Measurements from ENCODE around the gene UGT1A10.
"Not testable (repeated sequence)": the region's sequence is repeated elsewhere in the genome, so short reads cannot be mapped to it uniquely, and the experiment has no call there.

The UGT1A10 gene

DNA sequence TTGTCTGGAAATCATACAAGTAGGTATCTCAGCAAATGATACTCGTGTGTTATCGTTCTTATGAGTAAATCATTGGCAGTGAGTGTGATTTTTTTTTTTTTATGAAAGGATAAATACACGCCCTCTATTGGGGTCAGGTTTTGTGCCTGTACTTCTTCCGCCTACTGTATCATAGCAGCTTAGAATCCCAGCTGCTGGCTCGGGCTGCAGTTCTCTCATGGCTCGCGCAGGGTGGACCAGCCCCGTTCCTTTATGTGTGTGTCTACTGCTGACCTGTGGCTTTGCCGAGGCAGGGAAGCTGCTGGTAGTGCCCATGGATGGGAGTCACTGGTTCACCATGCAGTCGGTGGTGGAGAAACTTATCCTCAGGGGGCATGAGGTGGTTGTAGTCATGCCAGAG lies at the start of gene UGT1A10:
Gene UGT1A10, plus strand, starts transcription at position 143 of the 400 bp plus-strand sequence. Its CDS starts 75 bp downstream, at position 218.
- DNase-seq: not testable (repeated sequence)

DNA sequence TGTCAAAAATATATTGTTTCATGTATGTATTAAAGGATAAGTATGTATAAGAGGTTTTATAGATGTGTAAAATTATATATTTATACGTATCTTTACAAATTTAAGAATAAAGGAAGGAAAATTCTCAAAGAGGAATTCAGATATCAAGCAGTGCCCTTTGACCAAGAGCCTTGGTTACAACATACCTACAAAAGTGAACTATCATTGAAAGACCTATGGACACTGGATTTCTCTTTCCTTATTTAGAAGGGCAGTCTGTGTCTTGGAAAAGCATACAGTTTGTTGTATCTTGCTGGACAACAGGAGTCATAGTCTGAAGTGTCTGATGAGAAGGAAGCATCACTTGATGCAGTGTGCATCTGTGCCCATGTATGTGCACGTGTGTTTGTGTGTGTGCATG lies 47.8 kb upstream of the UGT1A10 start:
- DNase-seq: no peak

DNA sequence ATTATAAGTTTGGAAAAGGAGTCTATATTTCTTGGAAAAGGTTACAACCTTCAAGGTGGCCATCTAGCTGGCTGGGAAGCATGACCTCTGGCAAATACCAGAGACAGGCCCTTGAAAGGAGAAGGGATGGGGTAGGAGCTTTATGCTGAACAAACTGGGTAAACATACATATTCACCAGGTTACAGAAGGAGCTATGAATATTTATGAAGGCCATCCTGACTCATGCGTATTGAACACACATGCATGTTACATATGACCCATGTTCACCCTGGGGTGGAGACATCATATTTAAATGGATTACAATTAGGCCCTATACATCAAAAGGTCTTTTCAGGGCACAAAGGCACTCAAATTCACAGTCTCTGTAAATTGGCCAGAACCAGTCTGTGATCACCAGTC lies 43.5 kb upstream of the UGT1A10 start:
- not testable (repeated sequence) for DNase-seq

DNA sequence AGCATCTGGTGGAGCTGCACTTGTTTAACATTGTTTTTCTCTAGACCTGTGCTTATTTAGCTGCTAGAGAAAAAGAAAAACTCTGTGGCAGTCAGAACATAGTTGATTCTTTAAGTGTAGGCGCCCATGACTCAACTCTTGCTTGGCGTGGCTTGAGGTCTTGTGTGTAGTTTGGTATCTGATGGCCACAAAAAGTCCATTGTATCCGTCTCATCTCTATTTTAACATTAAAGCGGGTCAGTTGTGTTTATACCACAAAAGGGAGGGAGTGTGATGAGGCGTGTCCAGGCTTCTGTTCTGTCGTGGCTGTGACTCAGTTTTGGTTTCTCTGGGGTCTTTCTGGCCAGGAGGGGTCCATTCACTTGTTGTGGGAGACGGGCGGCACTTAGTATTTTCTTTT lies 43.0 kb upstream of the UGT1A10 start:
- DNase-seq: no peak

DNA sequence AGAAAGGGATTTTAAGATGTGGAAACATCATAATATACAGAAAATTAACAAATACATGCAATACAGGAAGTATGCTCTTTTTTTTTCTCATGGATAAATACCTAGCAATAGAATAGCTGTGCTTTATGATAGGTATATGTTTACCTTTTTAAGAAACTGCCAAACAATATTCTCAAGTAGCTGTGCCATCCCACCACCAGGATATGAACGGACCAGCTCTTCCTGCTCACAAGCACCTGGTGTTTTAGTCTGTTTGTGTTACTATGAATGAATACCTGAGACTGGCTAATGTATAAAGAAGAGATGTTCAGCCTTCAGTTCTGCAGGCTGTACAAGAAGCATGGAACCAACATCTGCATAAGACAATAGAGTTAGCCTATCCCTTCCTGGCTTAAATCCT lies 38.7 kb upstream of the UGT1A10 start:
- DNase-seq: no peak

DNA sequence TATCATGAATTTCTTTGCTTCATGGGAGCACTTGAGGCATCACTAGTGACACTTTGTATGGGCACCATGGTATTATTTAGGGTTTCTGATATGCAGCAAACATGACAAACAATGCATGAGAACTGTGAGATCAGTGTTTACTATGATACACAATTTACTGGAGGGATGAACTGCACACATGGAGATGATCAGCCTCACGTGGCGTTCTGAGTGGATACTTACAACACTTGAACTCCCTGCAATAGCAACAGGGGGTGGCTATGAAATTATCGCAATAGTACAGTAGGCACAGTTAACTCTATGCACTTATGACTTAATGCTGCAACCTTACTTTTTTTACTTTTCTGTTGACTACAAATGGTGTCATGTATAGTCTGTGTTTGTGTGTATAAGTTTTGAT lies 37.3 kb upstream of the UGT1A10 start:
- DNase-seq: no peak

DNA sequence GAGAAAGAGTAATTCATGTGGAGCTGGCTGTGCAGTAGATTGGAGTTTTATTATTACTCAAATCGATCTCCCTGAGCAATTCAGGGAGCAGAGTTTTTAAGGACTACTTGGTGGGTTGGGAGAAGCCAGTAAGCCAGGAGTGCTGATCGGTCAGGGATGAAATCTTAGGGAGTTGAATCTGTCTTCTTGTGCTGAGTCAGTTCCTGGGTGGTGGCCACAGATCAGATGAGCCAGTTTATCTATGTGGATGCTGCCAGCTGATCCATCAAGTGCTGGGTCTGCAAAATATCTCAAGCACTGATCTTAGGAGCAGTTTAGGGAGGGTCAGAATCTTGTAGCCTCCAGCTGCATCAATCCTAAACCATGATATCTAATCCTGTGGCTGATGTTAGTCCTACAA lies 35.9 kb upstream of the UGT1A10 start:
- DNase-seq: no peak

DNA sequence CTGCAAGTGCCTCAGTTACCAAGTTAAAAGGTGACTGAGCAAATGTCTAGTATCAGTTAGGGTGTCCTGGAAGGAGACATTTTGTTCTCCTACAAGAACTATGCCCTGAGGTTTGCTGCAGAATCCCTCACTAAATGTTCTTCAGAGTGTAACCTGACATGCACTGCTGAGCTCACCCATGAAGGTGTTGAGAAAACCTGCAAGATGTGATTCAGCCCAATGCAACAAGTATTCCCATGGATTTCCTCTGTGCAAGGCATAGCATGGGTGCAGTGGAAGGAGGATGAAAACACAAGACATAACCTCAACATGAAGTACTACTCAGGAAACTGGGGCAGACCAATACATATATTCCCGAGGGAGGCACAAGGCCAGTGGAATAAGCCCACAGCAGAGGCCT lies 34.2 kb upstream of the UGT1A10 start:
- DNase-seq: no peak

DNA sequence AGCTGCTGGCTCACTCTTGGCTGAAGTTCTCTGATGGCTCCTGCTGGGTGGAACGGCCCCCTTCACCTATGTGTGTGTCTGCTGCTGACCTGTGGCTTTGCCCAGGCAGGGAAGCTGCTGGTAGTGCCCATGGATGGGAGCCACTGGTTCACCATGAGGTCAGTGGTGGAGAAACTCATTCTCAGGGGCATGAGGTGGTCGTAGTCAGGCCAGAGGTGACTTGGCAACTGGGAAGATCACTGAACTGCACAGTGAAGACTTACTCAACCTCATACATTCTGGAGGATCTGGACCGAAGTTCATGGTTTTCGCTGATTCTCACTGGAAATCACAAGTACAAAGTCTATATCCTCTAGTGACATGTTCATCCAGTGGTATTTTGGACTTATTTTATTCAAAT lies 32.7 kb upstream of the UGT1A10 start:
- DNase-seq: no peak

DNA sequence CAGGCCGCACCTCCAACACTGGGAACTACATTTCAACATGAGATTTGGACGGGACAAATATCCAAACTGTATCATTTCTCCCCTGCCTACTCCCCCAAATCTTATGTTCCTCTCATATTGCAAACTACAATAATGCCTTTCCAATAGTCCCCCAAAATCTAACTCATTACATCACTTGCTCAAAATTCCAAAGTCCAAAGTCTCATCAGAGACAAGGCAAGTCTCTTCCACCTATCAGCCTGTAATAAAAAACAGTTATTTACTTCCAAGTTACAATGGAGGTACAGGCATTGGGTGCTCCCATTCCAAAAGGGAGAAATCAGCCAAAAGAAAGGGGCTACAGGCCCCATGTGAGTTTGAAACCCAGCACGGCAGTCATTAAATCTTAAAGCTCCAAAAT lies 31.4 kb upstream of the UGT1A10 start:
- DNase-seq: no peak

DNA sequence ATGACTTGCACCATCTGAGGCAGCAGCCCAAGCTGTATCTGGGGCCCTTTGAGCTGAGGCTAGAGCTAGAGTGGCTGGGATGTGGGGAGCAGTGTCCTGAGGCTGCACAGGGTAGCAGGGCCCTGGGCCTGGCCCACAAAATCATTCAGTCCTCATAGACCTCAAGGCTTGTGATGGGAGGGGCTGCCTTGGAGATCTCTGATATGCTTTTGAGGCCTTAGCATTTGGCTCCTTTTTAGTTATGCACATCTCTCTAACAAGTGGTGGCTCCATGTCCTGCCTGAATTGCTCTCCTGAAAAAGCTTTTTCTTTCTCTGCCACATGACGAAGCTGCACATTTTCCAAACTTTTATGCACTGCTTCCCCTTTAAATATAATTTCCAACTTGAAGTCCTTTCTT lies 30.6 kb upstream of the UGT1A10 start:
- no peak for DNase-seq

DNA sequence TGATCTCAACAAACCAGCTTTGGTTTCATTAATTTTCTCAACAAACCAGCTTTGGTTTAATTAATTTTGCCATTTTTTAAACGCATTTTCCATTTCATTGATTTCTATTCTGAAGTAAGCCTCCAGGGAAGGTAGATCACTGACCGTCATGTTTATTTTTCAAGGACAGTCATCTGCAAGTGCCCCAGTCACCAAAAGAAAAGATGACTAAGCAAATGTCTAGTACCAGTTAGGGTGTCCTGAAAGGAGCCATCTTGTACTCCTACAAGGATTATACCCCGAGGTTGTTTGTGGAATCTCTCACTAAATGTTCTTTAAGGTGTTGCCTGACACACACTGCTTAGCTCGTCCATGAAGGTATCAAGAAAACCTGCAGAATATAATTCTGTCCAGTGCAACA lies 25.0 kb upstream of the UGT1A10 start:
- DNase-seq: no peak

DNA sequence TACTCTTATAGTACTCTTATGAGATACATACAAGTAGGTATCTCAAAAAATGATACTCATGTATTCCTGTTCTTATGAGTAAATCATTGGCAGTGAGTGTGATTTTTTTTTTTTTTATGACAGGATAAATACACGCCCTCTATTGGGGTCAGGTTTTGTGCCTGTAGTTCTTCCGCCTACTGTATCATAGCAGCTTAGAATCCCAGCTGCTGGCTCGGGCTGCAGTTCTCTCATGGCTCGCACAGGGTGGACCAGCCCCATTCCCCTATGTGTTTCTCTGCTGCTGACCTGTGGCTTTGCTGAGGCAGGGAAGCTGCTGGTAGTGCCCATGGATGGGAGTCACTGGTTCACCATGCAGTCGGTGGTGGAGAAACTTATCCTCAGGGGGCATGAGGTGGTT lies 18.8 kb upstream of the UGT1A10 start, which contains the start of gene UGT1A8:
Gene UGT1A8, plus strand, starts transcription at position 158 of the 400 bp plus-strand sequence. Its CDS starts 75 bp downstream, at position 233.
- not testable (repeated sequence) for DNase-seq

DNA sequence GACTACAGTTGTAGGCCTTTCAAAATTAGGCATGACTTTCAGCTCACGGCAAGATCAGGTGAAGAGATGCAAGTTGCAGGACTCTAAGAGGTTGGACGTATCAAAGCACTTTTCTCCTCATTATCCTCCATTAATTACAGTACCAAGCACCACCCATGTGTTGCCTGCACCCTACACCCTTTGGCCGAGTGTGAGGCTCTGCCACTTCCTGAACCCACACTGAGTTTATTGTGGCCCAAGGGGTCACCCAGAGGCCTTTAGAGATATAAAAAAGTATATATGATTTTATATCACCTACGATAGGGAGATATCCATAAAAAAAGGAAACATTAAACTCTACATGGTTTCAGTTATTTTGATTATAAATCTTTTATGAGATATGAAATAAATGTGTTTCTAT lies 16.0 kb upstream of the UGT1A10 start:
- no peak for DNase-seq

DNA sequence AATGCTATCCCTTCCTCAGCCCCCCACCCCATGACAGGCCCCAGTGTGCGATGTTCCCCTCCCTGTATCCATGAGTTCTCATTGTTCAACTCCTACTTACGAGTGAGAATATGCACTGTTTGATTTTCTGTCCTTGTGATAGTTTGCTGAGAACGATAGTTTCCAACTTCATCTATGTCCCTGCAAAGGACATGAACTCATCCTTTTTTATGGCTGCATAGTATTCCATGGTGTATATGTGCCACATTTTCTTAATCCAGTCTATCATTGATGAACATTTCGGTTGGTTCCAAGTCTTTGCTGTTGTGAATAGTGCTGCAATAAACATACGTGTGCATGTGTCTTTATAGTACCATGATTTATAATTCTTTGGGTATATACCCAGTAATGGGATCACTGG lies 14.4 kb upstream of the UGT1A10 start:
- DNase-seq: not testable (repeated sequence)

DNA sequence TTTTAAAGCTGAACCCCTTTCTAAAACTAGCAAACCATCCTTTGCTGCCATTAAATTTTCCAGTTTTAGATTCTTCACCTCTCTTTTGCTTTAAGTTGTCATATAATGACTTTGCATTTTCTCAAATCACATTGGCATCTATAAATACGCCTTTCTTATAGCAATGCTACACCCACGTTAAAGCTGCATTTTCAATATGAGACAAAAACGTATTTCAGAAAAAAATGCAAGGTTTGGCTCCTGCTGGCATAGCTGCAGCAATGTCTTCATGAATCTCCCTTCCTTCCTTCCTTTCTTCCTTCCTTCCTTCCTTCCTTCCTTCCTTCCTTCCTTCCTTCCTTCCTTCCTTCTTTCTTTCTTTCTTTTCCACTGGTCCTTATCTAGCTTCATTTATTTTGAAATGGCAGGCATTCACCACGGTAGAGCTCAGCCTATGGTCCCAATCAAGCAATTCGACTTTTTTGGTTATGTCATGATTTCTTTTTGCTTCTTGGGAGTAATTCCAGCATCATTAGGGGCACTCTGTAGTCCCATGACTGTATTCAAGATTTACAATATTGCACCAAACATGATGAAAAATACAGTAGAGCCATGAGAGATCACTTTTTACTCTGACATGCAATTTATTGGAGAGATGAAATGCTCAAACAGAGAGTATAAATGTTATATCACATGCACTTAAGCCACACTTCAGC lies 8.8 kb upstream of the UGT1A10 start:
- DNase-seq: no peak

DNA sequence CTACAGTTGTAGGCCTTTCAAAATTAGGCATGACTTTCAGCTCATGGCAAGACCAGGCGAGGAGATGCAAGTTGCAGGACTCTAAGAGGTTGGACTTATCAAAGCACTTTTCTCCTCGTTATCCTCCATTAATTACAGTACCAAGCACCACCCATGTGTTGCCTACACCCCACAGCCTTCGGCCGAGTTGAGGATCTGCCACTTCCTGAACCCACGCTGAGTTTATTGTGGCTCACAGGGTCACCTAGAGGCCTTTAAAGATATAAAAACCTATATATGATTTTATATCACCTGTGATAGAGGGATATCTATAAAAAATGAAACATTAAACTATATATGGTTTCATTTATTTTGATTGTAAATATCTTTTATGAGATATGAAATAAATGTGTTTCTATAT lies 2.6 kb downstream of the UGT1A10 start:
- DNase-seq: no peak

DNA sequence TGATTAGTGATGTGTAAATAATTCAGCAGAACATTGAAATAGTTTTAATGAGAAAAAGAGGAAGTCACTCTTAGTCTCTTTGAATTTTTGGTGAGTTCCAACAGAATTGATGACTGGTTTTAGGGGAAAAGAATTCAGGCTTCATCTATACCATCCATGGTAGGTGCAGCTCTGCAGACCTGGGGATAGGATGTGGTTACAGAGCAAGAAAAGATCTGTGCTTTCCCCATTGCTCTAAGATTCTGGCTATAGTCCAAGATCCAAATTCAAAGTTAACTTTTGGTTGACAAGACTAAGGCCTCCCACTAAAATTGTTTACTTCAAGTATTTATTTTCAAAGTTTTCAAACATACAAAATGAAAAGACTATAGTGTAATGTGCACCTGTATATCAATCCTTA lies 3.6 kb downstream of the UGT1A10 start:
- DNase-seq: no peak

DNA sequence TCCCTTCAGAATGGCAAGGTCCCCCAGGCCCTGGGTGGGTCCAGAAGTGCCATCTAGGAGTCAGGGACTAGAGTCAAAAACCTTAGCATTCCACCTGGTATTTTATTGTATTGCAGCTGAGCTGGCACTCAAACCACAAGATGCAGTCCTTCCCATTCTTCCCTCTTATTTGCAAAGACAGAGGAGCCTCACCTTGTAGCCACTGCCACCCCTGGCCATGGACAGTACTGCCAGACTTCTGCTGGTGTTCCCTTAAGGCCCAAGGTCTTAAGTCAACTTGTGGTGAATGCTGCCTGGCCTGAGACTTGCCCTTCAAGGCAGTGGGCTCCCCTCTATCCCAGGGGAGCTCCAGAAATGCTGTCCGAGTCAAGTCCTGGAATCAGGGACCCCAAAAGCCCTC lies 6.9 kb downstream of the UGT1A10 start:
- no peak for DNase-seq

DNA sequence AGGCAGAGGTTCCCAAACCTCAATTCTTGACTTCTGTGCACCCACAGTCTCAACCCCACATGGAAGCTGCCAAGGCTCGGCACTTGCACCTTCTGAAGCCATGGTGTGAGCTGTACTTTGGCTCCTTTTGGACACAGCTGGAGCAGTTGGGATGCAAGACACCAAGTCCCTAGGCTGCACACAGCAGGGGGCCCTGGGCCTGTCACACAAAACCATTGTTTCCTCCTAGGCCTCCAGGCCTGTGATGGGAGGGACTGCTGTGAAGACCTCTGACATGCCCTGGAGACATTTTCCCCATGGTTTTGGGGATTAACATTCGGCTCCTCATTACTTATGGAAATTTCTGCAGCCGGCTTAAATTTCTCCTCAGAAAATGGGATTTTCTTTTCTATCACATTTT lies 9.8 kb downstream of the UGT1A10 start:
- not testable (repeated sequence) for DNase-seq

DNA sequence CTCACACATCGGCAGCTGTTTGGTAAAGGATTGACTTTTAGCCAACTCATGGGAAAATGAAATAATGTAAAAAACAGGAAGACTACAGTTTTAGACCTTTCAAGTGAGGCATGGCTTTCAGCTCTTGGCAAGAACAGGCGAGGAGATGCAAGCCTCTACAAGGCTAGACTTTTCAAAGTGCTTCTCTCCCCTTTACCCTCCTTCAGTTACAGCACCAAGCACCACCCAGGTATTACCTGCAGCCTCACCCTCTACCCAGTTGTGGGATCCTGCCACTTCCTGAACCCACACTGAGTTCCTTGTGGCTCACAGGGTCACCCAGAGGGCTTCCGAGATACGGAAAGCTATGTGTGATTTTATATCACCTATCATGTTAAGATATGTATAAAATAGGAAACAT lies 14.7 kb downstream of the UGT1A10 start:
- no peak for DNase-seq

DNA sequence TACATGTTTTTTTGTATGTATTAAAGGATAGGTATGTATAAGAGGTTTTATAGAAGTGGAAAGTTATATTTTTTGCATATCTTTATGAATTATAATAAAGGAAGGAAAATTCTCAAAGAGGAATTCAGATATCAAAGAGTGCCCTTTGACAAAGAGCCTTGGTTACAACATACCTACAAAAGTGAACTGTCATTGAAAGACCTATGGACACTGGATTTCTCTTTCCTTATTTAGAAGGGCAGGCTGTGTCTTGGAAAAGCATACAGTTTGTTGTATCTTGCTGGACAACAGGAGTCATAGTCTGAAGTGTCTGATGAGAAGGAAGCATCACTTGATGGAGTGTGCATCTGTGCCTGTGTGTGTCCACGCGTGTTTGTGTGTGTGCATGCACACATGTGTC lies 15.2 kb downstream of the UGT1A10 start:
- DNase-seq: no peak

DNA sequence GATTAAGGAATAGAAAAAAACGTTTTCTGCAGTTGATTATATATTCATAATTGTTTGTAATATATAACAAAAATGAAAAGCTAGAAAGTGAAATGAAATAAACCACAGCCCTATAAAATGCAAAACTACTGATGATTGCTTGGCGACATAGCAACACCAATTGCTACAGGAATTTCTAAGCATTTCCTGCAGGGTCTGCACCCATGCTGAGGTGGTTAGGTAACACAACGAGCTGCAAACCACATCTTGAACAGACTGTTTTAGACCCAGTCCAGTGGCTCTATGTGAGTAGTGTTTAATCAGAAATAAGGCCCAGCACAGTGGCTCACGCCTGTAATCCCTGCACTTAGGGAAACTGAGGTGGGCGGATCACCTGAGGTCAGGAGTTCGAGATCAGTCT lies 18.3 kb downstream of the UGT1A10 start:
- no peak for DNase-seq

DNA sequence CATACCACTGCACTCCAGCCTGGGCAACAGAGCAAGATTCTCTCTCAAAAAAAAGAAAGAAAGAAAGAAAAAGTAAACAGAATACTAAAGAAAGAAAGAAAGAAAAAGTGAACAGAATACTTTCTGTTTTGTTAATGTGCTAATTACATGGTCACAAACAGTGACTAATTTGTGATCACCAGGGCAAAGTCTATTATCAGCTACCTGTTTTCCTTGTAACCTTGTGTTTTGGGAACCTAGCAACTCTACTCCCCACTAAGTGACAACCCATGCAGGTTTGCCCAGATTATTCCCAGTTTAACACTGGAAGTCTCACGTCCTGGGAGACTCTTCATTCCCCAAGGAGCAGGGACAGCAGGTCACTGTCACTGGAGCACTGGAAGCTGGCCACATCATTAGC lies 18.8 kb downstream of the UGT1A10 start:
- DNase-seq: no peak

DNA sequence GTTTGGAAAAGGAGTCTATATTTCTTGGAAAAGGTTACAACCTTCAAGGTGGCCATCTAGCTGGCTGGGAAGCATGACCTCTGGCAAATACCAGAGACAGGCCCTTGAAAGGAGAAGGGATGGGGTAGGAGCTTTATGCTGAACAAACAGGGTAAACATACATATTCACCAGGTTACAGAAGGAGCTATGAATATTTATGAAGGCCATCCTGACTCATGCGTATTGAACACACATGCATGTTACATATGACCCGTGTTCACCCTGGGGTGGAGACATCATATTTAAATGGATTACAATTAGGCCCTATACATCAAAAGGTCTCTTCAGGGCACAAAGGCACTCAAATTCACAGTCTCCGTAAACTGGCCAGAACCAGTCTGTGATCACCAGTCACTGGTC lies 19.7 kb downstream of the UGT1A10 start:
- DNase-seq: not testable (repeated sequence)

Data from retina (tissue), 1 donor.